HL-60 (cell line): Measurements from ENCODE around the gene IL25.

Source experiments
- DNase-seq, 2 experiments: peaks; one replicate each; pipeline ENCODE4 v3.0.0-alpha.2; 2010 to 2020; ENCODE audit warnings: low read depth in 1 of 2, low spot score in 1 of 2
- H3K27ac ChIP-seq: fragments of 250-450 bp; sonication (Bioruptor Pico); replicated peaks from 2 replicates; pipeline ENCODE4 v1.5.1; 2020; ENCODE audit warnings: mild to moderate bottlenecking, moderate library complexity
- H3K27me3 ChIP-seq: fragments of 250-450 bp; sonication (Bioruptor Pico); 2 replicates; pipeline ENCODE4 v1.5.1; 2021; ENCODE audit warnings: mild to moderate bottlenecking, moderate library complexity; ENCODE audit not compliant: insufficient read depth, poor library complexity, severe bottlenecking
- H3K4me3 ChIP-seq: replicated peaks from 2 replicates; pipeline ENCODE4 v1.5.1; 2011; ENCODE audit warnings: mild to moderate bottlenecking, control low read depth, low read length; ENCODE audit not compliant: insufficient read depth
- GABPA ChIP-seq: IDR thresholded peaks from 2 replicates; pipeline ENCODE4 v1.6.1; 2012; ENCODE audit warnings: low read depth
- POLR2AphosphoS5 ChIP-seq: IDR thresholded peaks from 2 replicates; pipeline ENCODE4 v1.6.1; 2012; ENCODE audit warnings: low read depth
- SPI1 ChIP-seq: IDR thresholded peaks from 2 replicates; pipeline ENCODE4 v1.6.1; 2012; ENCODE audit warnings: low read depth, mild to moderate bottlenecking, borderline replicate concordance
- TF ChIP-seq, protein P1 (sequence below): IDR thresholded peaks from 2 replicates; pipeline ENCODE4 v1.6.1; 2012; ENCODE audit warnings: low read depth; ENCODE audit not compliant: insufficient replicate concordance
- TF ChIP-seq, protein P2 (sequence below): IDR thresholded peaks from one replicate; pipeline ENCODE4 v1.5.1; 2011; ENCODE audit warnings: low read length, control low read depth, inconsistent platforms; ENCODE audit not compliant: insufficient read depth

The IL25 gene

DNA sequence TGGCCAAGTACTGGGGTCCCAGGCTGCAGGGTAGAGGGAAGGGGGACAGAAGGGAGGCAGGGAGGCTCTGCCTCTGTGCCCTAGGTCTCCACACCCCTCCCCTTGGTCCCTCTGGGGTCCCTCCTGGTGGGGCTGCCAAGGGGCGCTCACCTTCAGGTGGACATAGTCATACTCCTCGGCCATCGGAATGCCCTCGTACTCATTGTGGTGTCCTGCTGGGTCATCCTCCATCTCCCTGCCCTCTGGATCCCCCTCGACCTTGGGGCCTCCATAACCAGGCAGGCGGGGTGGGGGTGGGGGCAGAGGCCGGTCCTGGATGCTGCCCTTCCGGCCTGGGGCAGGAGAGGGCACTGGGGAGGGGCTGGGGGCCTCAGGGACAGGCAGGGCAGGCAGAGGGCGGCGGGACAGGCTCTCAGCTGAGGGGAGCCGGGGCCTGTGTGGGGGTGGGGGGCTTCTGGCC is 13.4 kb upstream of the IL25 start:
- Histone ChIP-seq H3K4me3 (no peak overlapping the region), H3K27ac (no peak overlapping the region), H3K27me3 (peaks cover 30% of the 10 kb centered on the region)
- TF ChIP-seq SPI1, result no peak
- TF ChIP-seq, protein P1, sequence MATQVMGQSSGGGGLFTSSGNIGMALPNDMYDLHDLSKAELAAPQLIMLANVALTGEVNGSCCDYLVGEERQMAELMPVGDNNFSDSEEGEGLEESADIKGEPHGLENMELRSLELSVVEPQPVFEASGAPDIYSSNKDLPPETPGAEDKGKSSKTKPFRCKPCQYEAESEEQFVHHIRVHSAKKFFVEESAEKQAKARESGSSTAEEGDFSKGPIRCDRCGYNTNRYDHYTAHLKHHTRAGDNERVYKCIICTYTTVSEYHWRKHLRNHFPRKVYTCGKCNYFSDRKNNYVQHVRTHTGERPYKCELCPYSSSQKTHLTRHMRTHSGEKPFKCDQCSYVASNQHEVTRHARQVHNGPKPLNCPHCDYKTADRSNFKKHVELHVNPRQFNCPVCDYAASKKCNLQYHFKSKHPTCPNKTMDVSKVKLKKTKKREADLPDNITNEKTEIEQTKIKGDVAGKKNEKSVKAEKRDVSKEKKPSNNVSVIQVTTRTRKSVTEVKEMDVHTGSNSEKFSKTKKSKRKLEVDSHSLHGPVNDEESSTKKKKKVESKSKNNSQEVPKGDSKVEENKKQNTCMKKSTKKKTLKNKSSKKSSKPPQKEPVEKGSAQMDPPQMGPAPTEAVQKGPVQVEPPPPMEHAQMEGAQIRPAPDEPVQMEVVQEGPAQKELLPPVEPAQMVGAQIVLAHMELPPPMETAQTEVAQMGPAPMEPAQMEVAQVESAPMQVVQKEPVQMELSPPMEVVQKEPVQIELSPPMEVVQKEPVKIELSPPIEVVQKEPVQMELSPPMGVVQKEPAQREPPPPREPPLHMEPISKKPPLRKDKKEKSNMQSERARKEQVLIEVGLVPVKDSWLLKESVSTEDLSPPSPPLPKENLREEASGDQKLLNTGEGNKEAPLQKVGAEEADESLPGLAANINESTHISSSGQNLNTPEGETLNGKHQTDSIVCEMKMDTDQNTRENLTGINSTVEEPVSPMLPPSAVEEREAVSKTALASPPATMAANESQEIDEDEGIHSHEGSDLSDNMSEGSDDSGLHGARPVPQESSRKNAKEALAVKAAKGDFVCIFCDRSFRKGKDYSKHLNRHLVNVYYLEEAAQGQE, result no peak
- no peak for TF ChIP-seq GABPA
- TF ChIP-seq, protein P2, sequence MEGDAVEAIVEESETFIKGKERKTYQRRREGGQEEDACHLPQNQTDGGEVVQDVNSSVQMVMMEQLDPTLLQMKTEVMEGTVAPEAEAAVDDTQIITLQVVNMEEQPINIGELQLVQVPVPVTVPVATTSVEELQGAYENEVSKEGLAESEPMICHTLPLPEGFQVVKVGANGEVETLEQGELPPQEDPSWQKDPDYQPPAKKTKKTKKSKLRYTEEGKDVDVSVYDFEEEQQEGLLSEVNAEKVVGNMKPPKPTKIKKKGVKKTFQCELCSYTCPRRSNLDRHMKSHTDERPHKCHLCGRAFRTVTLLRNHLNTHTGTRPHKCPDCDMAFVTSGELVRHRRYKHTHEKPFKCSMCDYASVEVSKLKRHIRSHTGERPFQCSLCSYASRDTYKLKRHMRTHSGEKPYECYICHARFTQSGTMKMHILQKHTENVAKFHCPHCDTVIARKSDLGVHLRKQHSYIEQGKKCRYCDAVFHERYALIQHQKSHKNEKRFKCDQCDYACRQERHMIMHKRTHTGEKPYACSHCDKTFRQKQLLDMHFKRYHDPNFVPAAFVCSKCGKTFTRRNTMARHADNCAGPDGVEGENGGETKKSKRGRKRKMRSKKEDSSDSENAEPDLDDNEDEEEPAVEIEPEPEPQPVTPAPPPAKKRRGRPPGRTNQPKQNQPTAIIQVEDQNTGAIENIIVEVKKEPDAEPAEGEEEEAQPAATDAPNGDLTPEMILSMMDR, result no peak
- no peak for TF ChIP-seq POLR2AphosphoS5
- no peak for DNase-seq

DNA sequence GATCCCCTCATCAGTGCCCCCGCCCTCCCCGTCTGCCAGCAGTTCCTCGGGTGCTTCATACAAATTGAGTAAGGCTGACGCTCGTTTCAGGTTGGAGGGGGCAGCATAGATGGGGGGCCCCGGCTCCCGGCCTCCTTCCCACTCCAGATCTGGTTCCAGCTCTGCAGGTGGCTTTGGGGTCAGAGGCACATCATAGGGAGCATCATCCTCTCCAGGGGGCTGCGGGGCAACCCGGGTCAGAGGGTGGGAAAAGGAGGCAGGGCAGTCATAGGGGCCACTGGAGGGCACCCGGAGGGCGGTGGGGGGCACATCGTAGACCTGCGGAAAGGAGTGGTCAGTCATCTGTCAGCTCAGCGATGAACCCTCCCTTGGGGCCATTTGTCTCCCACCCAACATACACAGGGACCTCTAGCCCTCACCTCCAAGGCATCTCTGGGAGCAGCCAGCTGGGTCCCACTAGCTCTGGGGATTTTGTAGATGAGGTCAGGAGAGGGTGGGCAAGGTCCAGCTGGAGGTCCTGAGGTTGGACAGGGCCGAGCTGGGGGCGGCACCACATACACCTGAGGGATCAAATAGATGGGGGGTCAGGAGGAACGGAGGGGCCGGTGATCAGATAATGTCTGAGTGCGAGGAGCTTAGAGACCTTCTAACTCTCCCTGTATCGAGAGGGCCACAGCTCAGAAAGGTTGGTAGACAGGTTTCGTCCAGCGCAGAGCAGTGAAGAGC is 12.7 kb upstream of the IL25 start:
- peaks cover 31% of the 10 kb centered on the region for H3K27me3 ChIP-seq
- TF ChIP-seq POLR2AphosphoS5, result no peak
- TF ChIP-seq GABPA, result no peak
- TF ChIP-seq, protein P2, result no peak
- TF ChIP-seq, protein P1, result no peak
- TF ChIP-seq SPI1, result no peak
- H3K4me3 ChIP-seq, result no peak overlapping the region
- DNase-seq, result no peak
- H3K27ac ChIP-seq, result no peak overlapping the region

DNA sequence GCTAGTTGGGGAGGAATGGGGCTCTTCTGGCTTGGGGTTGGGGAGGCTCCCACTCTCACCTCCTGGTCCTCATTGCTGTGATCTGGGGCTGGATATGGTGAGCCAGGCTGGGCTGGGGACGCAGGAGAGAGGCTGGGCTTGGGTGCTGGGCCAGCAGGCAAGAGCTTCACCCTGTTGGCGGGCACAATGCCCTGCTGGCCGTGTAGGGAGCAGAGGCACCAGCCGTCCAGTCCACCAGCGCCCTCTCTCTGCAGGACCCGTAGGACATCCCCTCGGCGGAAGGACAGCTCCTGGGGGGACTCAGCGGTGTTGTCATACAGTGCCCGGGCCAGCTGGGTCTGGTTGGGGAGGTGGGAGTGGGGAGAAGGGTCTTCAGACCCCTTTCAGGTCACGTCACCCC is 12.1 kb upstream of the IL25 start:
- H3K4me3 ChIP-seq, result no peak overlapping the region
- TF ChIP-seq SPI1, result no peak
- TF ChIP-seq GABPA, result no peak
- TF ChIP-seq, protein P1, result no peak
- TF ChIP-seq, protein P2, result no peak
- no peak for DNase-seq
- peaks cover 32% of the 10 kb centered on the region for H3K27me3 ChIP-seq
- H3K27ac ChIP-seq, result no peak overlapping the region
